AG04449 (cell line): ENCODE results near the gene TMEM182.

Source experiments
- CTCF ChIA-PET: fragments of 350-600 bp; formaldehyde crosslinking; extraction: SDS; loops from one replicate; lab custom pipeline; 2021; ENCODE audit warnings: antibody characterized with exemption; lab: Yijun Ruan, JAX
- POLR2A ChIA-PET: fragments of 400-600, 350-600 bp; formaldehyde crosslinking; extraction: SDS; loops from one replicate; lab custom pipeline; 2020; ENCODE audit warnings: antibody characterized with exemption, inconsistent platforms; lab: Yijun Ruan, JAX
- DNase-seq: peaks from one replicate; pipeline ENCODE4 v3.0.0-alpha.2; 2010; ENCODE audit warnings: low read depth, low spot score
- H3K4me3 ChIP-seq: 2 replicates; pipeline ENCODE4 v1.5.1; 2011; ENCODE audit warnings: low read depth, mild to moderate bottlenecking, control low read depth, low read length
- CTCF ChIP-seq: IDR thresholded peaks from one replicate; pipeline ENCODE4 v1.5.1; 2011; ENCODE audit warnings: mild to moderate bottlenecking, moderate library complexity, low read length, control low read depth, inconsistent platforms; ENCODE audit not compliant: insufficient read depth; ENCODE audit errors: missing control alignments

TMEM182 gene

GRCh38 chr2:102770506-102770905, 8.7 kb downstream of the TMEM182 start:
- CTCF ChIA-PET = no interaction called here
- H3K4me3 ChIP-seq = no peak overlapping the region
- POLR2A ChIA-PET = no interaction called here
- DNase-seq = no peak
- TF ChIP-seq CTCF = no peak

GRCh38 chr2:102771114-102771513, 9.3 kb downstream of the TMEM182 start:
- CTCF ChIA-PET = interaction anchor here (0.6 to 2.7 kb wide), 2 partner anchors 17 to 19 kb away, joined by 3 to 10 read pairs; no protein-coding TSS in a partner anchor

GRCh38 chr2:102772659-102773058, 10.8 kb downstream of the TMEM182 start:
- POLR2A ChIA-PET = no interaction called here
- DNase-seq = no peak
- CTCF ChIA-PET = interaction anchor here (2.7 kb wide), 1 partner anchor 18 kb away, joined by 10 read pairs; no protein-coding TSS in a partner anchor
- no peak for TF ChIP-seq CTCF
- H3K4me3 ChIP-seq = no peak overlapping the region

More at GRCh38 chr2:102771114-102771513, 9.3 kb downstream of the TMEM182 start:
- TF ChIP-seq CTCF = no peak
- no peak for DNase-seq
- POLR2A ChIA-PET = no interaction called here
- no peak overlapping the region for H3K4me3 ChIP-seq

GRCh38 chr2:102773149-102773705, 11.4 kb downstream of the TMEM182 start:
- no peak for TF ChIP-seq CTCF
- CTCF ChIA-PET = interaction anchor here (2.7 kb wide), 1 partner anchor 19 kb away, joined by 10 read pairs; no protein-coding TSS in a partner anchor
- POLR2A ChIA-PET = no interaction called here
- DNase-seq = no peak
- no peak overlapping the region for H3K4me3 ChIP-seq

GRCh38 chr2:102778260-102778659, 16.4 kb downstream of the TMEM182 start:
- ChIA-PET CTCF (interaction anchor here (2.7 kb wide), 1 partner anchor 25 kb away, joined by 8 read pairs; no protein-coding TSS in a partner anchor), POLR2A (no interaction called here)
- no peak overlapping the region for H3K4me3 ChIP-seq
- no peak for DNase-seq
- no peak for TF ChIP-seq CTCF

GRCh38 chr2:102780467-102780866, 18.6 kb downstream of the TMEM182 start:
- H3K4me3 ChIP-seq = no peak overlapping the region
- DNase-seq = no peak
- POLR2A ChIA-PET = no interaction called here
- TF ChIP-seq CTCF = no peak
- CTCF ChIA-PET = no interaction called here
